Hepatocyte (in vitro differentiated cells): Measurements from ENCODE around the gene BARX1. TPM values are rescaled to one million over a fixed set of nuclear protein-coding genes. Genes with fewer than 3 reads are reported as not detected.

Experiments
- DNase-seq: peaks from one replicate; pipeline ENCODE4 v3.0.0-alpha.2; 2016; ENCODE audit warnings: low spot score
- H2AFZ ChIP-seq: fragments of 200-600 bp; sonication (generic); 2 replicates; pipeline ENCODE4 v1.6.0; 2016; ENCODE audit warnings: antibody characterized with exemption, mild to moderate bottlenecking
- H3K27ac ChIP-seq: fragments of 200-600 bp; sonication (generic); 2 replicates; pipeline ENCODE4 v1.5.1; 2016; ENCODE audit warnings: mild to moderate bottlenecking
- H3K27me3 ChIP-seq: fragments of 200-600 bp; sonication (generic); 2 replicates; pipeline ENCODE4 v1.6.1; 2016
- H3K36me3 ChIP-seq: fragments of 200-600 bp; sonication (generic); replicated peaks from 2 replicates; pipeline ENCODE4 v1.5.1; 2016; ENCODE audit warnings: low read depth; ENCODE audit not compliant: insufficient read depth
- H3K4me1 ChIP-seq: fragments of 200-600 bp; sonication (generic); 2 replicates; pipeline ENCODE4 v1.5.1; 2016; ENCODE audit warnings: mild to moderate bottlenecking, moderate library complexity; ENCODE audit not compliant: insufficient read depth
- H3K4me2 ChIP-seq: fragments of 200-600 bp; sonication (generic); 2 replicates; pipeline ENCODE4 v1.6.0; 2016
- H3K4me3 ChIP-seq: fragments of 200-600 bp; sonication (generic); 2 replicates; pipeline ENCODE4 v1.5.1; 2016; ENCODE audit warnings: mild to moderate bottlenecking
- H3K79me2 ChIP-seq: fragments of 200-600 bp; sonication (generic); 2 replicates; pipeline ENCODE4 v1.6.0; 2017; ENCODE audit warnings: mild to moderate bottlenecking
- H3K9me2 ChIP-seq: fragments of 200-600 bp; sonication (generic); replicated peaks from 2 replicates; pipeline ENCODE4 v1.6.0; 2017; ENCODE audit warnings: mild to moderate bottlenecking; ENCODE audit not compliant: insufficient read depth
- H3K9me3 ChIP-seq: fragments of 200-600 bp; sonication (generic); 2 replicates; pipeline ENCODE4 v1.5.1; 2016; ENCODE audit warnings: low read depth, mild to moderate bottlenecking
- H4K20me1 ChIP-seq: fragments of 200-600 bp; sonication (generic); 2 replicates; pipeline ENCODE4 v1.6.0; 2016; ENCODE audit warnings: mild to moderate bottlenecking; ENCODE audit not compliant: insufficient read depth, poor library complexity, severe bottlenecking
- CTCF ChIP-seq: fragments of 200-600 bp; sonication (generic); IDR thresholded peaks from 2 replicates; pipeline ENCODE4 v1.5.1; 2016; ENCODE audit warnings: antibody characterized with exemption, mild to moderate bottlenecking; ENCODE audit not compliant: poor library complexity
- EZH2 ChIP-seq: fragments of 200-600 bp; sonication (generic); IDR thresholded peaks from 2 replicates; pipeline ENCODE4 v1.6.1; 2016; ENCODE audit warnings: antibody characterized with exemption, mild to moderate bottlenecking, borderline replicate concordance
- EZH2phosphoT487 ChIP-seq: fragments of 200-600 bp; sonication (generic); IDR thresholded peaks from one replicate; pipeline ENCODE4 v1.6.1; 2018; ENCODE audit warnings: antibody characterized with exemption, mild to moderate bottlenecking, low read depth, moderate library complexity; ENCODE audit not compliant: unreplicated experiment, severe bottlenecking
- WGBS: methylation state at CpG from one replicate; pipeline ENCODE4 v1.1.6; 2016; ENCODE audit warnings: low lambda C conversion rate; ENCODE audit errors: missing lambda C conversion rate; 5-methylcytosine and 5-hydroxymethylcytosine counted together
- polyA plus RNA-seq: library from polyadenylated mRNA; unstranded; fragments of >200 nt; fragmentation: Nextera tagmentation; extraction: Ambion mirVana; gene quantifications from 2 replicates; pipeline ENCODE4 v1.2.1, GENCODE V29; 2016
- total RNA-seq: library from RNA; depleted of rRNA; stranded (reverse); fragments of >200 nt; gene quantifications from 2 replicates; pipeline ENCODE4 v1.2.3, GENCODE V29; 2014

Gene BARX1
- total and polyA plus RNA-seq, 2 experiments from 2014 or later, result 0.47 to 0.50 TPM

GRCh38 chr9:93910598-93910997 is 44.6 kb downstream of the BARX1 start:
- 89% methylated on average over 7 of the region's 7 CpGs for WGBS
- DNase-seq, result no peak
- no peak overlapping the region for H3K4me2 ChIP-seq
- no peaks in the 10 kb centered on the region for H3K9me3 ChIP-seq
- no peaks in the 10 kb centered on the region for H3K9me2 ChIP-seq
- H3K36me3 ChIP-seq, result no peaks in the 10 kb centered on the region
- no peaks in the 10 kb centered on the region for H3K4me1 ChIP-seq
- no peak overlapping the region for H3K27ac ChIP-seq
- H3K27me3 ChIP-seq, result no peaks in the 10 kb centered on the region
- H3K79me2 ChIP-seq, result no peaks in the 10 kb centered on the region
- TF ChIP-seq EZH2phosphoT487 (no peak), CTCF (no peak)
- no peak overlapping the region for H2AFZ ChIP-seq
- H3K4me3 ChIP-seq, result no peak overlapping the region
- H4K20me1 ChIP-seq, result no peaks in the 10 kb centered on the region

DNA sequence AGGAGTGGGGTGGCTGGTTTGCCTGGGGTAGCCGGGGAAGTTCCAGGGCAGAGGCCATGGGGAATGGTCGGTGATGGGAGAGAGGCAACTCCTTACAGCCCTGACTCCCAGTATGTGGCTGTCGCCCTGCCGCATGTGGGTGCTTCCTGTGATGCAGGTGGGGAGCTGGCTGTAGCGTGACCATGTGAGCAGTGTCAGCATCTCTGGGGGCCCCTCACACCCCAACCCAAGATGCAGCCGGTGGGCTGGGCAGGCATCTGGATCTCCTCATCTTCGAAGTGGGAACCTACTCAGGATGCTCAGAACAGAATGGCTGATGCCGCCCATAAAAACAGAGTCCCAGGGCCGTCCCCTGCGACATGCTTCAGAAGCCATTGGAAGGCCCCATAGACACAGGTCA is 45.0 kb downstream of the BARX1 start:
- 88% methylated on average over 10 of the region's 10 CpGs for WGBS
- no peak overlapping the region for H3K27ac ChIP-seq

DNA sequence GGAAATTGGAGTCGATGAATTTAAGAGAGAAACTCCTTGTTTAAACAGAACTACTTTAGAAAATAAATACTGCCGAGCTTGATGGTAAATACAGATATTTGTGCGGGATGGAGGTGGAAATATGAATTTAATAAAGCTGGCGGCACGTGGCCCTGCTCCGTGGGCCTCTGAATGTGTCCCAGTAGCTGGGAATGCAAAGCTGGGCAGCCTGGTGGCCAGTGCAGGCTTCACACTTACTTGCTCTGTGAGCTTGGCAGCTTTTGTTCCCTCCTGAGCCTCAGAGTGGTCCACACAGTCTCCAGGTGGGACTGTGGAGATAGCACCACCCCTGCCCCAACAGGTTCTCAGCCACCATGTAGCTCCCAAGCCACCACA is 45.9 kb downstream of the BARX1 start:
- no peaks in the 10 kb centered on the region for H3K9me2 ChIP-seq
- no peak overlapping the region for H3K4me2 ChIP-seq
- H3K27ac ChIP-seq, result no peak overlapping the region
- H4K20me1 ChIP-seq, result no peaks in the 10 kb centered on the region
- WGBS, result 78% methylated on average over 6 of the region's 6 CpGs
- no peaks in the 10 kb centered on the region for H3K9me3 ChIP-seq
- H3K27me3 ChIP-seq, result no peaks in the 10 kb centered on the region
- no peaks in the 10 kb centered on the region for H3K4me1 ChIP-seq
- TF ChIP-seq CTCF (no peak), EZH2 (no peak), EZH2phosphoT487 (no peak)
- no peaks in the 10 kb centered on the region for H3K36me3 ChIP-seq
- H3K79me2 ChIP-seq, result no peaks in the 10 kb centered on the region
- no peak overlapping the region for H2AFZ ChIP-seq
- no peak for DNase-seq
- H3K4me3 ChIP-seq, result no peak overlapping the region

More for the DNA sequence above, 45.0 kb downstream of the BARX1 start:
- Histone ChIP-seq H3K4me1 (no peaks in the 10 kb centered on the region), H3K9me2 (no peaks in the 10 kb centered on the region), H3K4me3 (no peak overlapping the region), H3K27me3 (no peaks in the 10 kb centered on the region), H4K20me1 (no peaks in the 10 kb centered on the region), H3K36me3 (no peaks in the 10 kb centered on the region), H3K79me2 (no peaks in the 10 kb centered on the region), H2AFZ (no peak overlapping the region), H3K4me2 (no peak overlapping the region), H3K9me3 (no peaks in the 10 kb centered on the region)
- no peak for DNase-seq
- TF ChIP-seq CTCF (no peak), EZH2 (no peak), EZH2phosphoT487 (no peak)
